DND-41 (cell line): ENCODE measurements around the gene SLC7A11.

Experiments
- EZH2 ChIP-seq: IDR thresholded peaks from 3 replicates; pipeline ENCODE4 v1.6.1; 2012; ENCODE audit warnings: borderline replicate concordance, low read depth, mild to moderate bottlenecking, moderate library complexity, low read length, inconsistent platforms; ENCODE audit not compliant: severe bottlenecking
- TF ChIP-seq, protein P1 (sequence below): IDR thresholded peaks from 2 replicates; pipeline ENCODE4 v1.5.1; 2012; ENCODE audit warnings: borderline replicate concordance, low read length, moderate library complexity, mild to moderate bottlenecking; ENCODE audit not compliant: poor library complexity, severe bottlenecking; ENCODE audit errors: extremely low read depth

- no peak for TF ChIP-seq EZH2
- TF ChIP-seq, protein P1, sequence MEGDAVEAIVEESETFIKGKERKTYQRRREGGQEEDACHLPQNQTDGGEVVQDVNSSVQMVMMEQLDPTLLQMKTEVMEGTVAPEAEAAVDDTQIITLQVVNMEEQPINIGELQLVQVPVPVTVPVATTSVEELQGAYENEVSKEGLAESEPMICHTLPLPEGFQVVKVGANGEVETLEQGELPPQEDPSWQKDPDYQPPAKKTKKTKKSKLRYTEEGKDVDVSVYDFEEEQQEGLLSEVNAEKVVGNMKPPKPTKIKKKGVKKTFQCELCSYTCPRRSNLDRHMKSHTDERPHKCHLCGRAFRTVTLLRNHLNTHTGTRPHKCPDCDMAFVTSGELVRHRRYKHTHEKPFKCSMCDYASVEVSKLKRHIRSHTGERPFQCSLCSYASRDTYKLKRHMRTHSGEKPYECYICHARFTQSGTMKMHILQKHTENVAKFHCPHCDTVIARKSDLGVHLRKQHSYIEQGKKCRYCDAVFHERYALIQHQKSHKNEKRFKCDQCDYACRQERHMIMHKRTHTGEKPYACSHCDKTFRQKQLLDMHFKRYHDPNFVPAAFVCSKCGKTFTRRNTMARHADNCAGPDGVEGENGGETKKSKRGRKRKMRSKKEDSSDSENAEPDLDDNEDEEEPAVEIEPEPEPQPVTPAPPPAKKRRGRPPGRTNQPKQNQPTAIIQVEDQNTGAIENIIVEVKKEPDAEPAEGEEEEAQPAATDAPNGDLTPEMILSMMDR: no peak
These were observed 1.2 kb upstream of the SLC7A11 start for GRCh38 chr4:138243369-138243768.
